ENCODE measurements around the gene NR2F2. TPM values are rescaled to one million over a fixed set of nuclear protein-coding genes. Genes with fewer than 3 reads are reported as not detected.
A peak's percentile ranks its signal among the peaks of the same experiment; 100 is the strongest.

Gene NR2F2
- total RNA-seq, 4 donors from 2014 or later = 42.7 to 131 (median 83.6) TPM

- TF ChIP-seq POLR2A (IDR thresholded peaks at IDR 0.05; ENCODE audit: low read depth) = no peak
- no peak for TF ChIP-seq CTCF (IDR thresholded peaks at IDR 0.05)
- peak in 1 of 2 donors; percentile 19 for TF ChIP-seq POLR2AphosphoS5 (IDR thresholded peaks at IDR 0.05)
- no peak for DNase-seq (ENCODE audit: extremely low spot score)
- intact Hi-C loops (cut with DNase I) = loop anchor here (5.0 to 10.0 kb wide), 4 partner anchors 895 to 1305 kb away; no protein-coding TSS in a partner anchor
- peak overlapping the region; percentile 94 to 95 (median 94) for H3K27ac ChIP-seq (replicated peaks in 1 of 4)
- H3K4me3 ChIP-seq = peak overlapping the region; percentile 77 to 84 (median 80)
- 10% methylated on average over 8 of the region's 8 CpGs for WGBS
- peaks cover 12 to 24% (median 23%) of the 10 kb centered on the region in 4 donors for H3K4me1 ChIP-seq
- no peaks in the 10 kb centered on the region for H3K9me3 ChIP-seq
- H3K36me3 ChIP-seq = peaks cover 6 to 16% (median 7%) of the 10 kb centered on the region in 4 donors
- no peaks in the 10 kb centered on the region for H3K27me3 ChIP-seq
Measured at GRCh38 chr15:96329403-96329981, 1.0 kb upstream of the NR2F2 start.

DNA sequence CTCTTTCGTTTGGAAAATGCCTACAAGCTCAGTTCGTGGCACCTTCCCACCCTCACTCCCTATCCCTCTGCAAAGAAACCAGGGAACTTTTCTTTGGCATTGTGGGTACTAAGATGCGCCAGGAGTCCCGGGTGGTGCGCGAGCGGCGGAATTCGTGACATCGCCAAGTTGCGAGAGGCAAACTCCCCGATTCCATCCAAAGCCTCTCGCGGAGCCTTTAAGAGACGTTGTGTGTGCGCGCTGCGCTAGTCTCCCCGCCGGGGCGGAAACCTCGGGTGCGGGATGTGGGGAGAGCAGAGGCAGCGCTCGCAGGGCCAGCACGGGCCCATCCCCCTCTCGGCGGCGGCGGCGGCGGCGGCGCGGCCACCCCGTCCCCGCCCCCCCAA lies 443 bp upstream of the NR2F2 start:
- intact Hi-C loops (cut with DNase I) = no loop called here

DNA sequence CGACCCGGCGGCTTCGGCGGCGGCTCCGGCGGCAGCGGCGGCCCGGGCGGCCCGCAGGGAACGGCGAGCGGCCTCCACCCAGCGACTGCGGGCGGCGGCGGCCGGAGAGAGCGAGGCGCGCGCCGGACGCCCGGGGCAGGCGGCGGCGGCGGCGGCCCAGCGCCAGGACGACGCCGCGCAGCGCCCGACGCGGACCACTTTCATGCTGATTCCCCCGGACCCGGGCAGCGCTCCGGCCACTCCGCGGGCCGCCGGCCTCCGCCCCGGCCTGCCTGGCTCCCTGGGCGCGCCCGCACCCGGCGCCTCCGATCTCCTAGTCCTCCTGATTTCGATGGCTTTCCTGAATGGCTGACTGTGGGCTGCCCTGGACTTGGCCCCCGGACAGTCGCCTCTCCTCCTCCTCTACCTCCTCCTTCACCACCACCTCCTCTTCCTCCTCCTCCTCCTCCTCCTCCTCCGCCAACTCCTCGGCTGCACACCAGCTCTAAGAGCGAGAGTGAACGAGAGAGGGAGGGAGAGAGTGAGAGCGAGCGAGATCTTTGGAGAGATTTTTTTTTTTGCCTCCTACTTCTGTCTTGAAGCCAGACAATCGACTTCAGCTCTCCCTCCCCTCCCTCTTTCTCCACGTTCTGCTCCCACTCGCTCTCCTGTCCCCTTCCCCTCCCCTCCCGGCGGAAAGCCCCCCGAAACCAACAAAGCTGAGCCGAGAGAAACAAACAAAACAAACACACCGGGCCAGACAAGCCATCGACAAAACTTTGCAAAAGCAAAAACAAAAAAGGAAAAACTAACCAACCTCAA lies 844 bp downstream of the NR2F2 start:
- Histone ChIP-seq H3K27me3 (no peaks in the 10 kb centered on the region), H3K4me3 (peak overlapping the region; percentile 77 to 84 (median 80)), H3K36me3 (peaks cover 13 to 26% (median 22%) of the 10 kb centered on the region in 4 donors), H3K27ac (replicated peaks in 1 of 4) (peak overlapping the region; percentile 94 to 97 (median 94)), H3K4me1 (peaks cover 8 to 27% (median 18%) of the 10 kb centered on the region in 4 donors), H3K9me3 (no peaks in the 10 kb centered on the region)
- no peak for DNase-seq (ENCODE audit: extremely low spot score)
- WGBS = 2% methylated on average over 33 of the region's 77 CpGs
- intact Hi-C loops (cut with DNase I) = no loop called here
- TF ChIP-seq POLR2AphosphoS5 (IDR thresholded peaks at IDR 0.05) (peak in 1 of 2 donors; percentile 32), CTCF (IDR thresholded peaks at IDR 0.05) (no peak)

More for the DNA sequence above, 443 bp upstream of the NR2F2 start:
- WGBS = 0% methylated on average over 2 of the region's 37 CpGs
- Histone ChIP-seq H3K27me3 (no peaks in the 10 kb centered on the region), H3K9me3 (no peaks in the 10 kb centered on the region), H3K4me1 (peaks cover 9 to 23% (median 20%) of the 10 kb centered on the region in 4 donors), H3K27ac (replicated peaks in 1 of 4) (peak overlapping the region; percentile 94 to 95 (median 94)), H3K36me3 (peaks cover 8 to 20% (median 13%) of the 10 kb centered on the region in 4 donors), H3K4me3 (peak overlapping the region; percentile 77 to 84 (median 80))
- DNase-seq (ENCODE audit: extremely low spot score) = no peak
- TF ChIP-seq CTCF (IDR thresholded peaks at IDR 0.05) (no peak), POLR2AphosphoS5 (IDR thresholded peaks at IDR 0.05) (peak in 1 of 2 donors; percentile 3)

DNA sequence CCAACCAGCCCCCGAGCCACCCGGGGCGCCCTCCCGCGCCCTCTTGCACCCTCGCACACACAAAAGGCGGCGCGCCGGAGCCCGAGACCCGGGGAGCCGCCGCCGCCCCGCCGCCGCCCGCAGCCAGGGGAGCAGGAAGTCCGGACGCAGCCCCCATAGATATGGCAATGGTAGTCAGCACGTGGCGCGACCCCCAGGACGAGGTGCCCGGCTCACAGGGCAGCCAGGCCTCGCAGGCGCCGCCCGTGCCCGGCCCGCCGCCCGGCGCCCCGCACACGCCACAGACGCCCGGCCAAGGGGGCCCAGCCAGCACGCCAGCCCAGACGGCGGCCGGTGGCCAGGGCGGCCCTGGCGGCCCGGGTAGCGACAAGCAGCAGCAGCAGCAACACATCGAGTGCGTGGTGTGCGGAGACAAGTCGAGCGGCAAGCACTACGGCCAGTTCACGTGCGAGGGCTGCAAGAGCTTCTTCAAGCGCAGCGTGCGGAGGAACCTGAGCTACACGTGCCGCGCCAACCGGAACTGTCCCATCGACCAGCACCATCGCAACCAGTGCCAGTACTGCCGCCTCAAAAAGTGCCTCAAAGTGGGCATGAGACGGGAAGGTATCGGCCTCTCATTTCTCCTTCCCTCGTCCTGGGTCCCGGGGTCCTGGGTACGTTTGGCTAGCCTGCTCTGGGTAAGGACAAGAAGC lies 1.6 kb downstream of the NR2F2 start:
- peaks cover under 1 to 27% (median 18%) of the 10 kb centered on the region in 4 donors for H3K4me1 ChIP-seq
- intact Hi-C loops (cut with DNase I) = no loop called here
- WGBS = 4% methylated on average over 35 of the region's 70 CpGs
- TF ChIP-seq POLR2A (IDR thresholded peaks at IDR 0.05; ENCODE audit: low read depth) = no peak
- peak in 1 of 2 donors; percentile 27 for TF ChIP-seq POLR2AphosphoS5 (IDR thresholded peaks at IDR 0.05)
- H3K4me3 ChIP-seq = peak overlapping the region; percentile 77 to 84 (median 80)
- H3K36me3 ChIP-seq = peaks cover 13 to 28% (median 22%) of the 10 kb centered on the region in 4 donors
- no peaks in the 10 kb centered on the region for H3K27me3 ChIP-seq
- no peak for DNase-seq (ENCODE audit: extremely low spot score)
- H3K27ac ChIP-seq (replicated peaks in 1 of 4) = peak overlapping the region; percentile 94 to 97 (median 94)
- no peaks in the 10 kb centered on the region for H3K9me3 ChIP-seq

- Histone ChIP-seq H3K4me1 (peaks cover 0 to 24% (median 18%) of the 10 kb centered on the region in 4 donors), H3K27me3 (no peaks in the 10 kb centered on the region), H3K36me3 (peaks cover 13 to 28% (median 22%) of the 10 kb centered on the region in 4 donors), H3K4me3 (peak overlapping the region; percentile 77 to 84 (median 80)), H3K9me3 (no peaks in the 10 kb centered on the region), H3K27ac (replicated peaks in 1 of 4) (peak overlapping the region; percentile 94 to 97 (median 94))
- no peak for TF ChIP-seq CTCF (IDR thresholded peaks at IDR 0.05)
- no peak for TF ChIP-seq EP300 (IDR thresholded peaks at IDR 0.05)
- TF ChIP-seq POLR2AphosphoS5 (IDR thresholded peaks at IDR 0.05) = no peak
- no peak for TF ChIP-seq POLR2A (IDR thresholded peaks at IDR 0.05; ENCODE audit: low read depth)
- intact Hi-C loops (cut with DNase I) = no loop called here
- WGBS = 2% methylated on average over 12 of the region's 12 CpGs
- DNase-seq (ENCODE audit: extremely low spot score) = no peak
Measured at GRCh38 chr15:96332637-96333121, 2.2 kb downstream of the NR2F2 start.

Measured in esophagus muscularis mucosa (tissue), 4 donors.